Activated T-helper 17 cell treated with anti-CD3 and anti-CD28 coated beads, Interleukin-2, amount 50 U/mL, for 72 hours (primary cell): ENCODE data around the gene ADAMTS7. TPM values are rescaled to one million over a fixed set of nuclear protein-coding genes. Genes with fewer than 3 reads are reported as not detected.
A peak's percentile ranks its signal among the peaks of the same experiment; 100 is the strongest.
"Not testable (repeated sequence)": the region's sequence is repeated elsewhere in the genome, so short reads cannot be mapped to it uniquely, and the experiment has no call there.

ENCODE experiments used
- ATAC-seq: fragments of 150-1000 bp; cut with Tn5 transposase; replicated peaks from 2 replicates; pipeline ENCODE4 v1.10.0; 2021; ENCODE audit warnings: mild to moderate bottlenecking, moderate library complexity
- H3K27ac Mint-ChIP-seq: one replicate; pipeline ENCODE4 v1.8.0; 2022; ENCODE audit warnings: mixed read lengths
- H3K27me3 Mint-ChIP-seq: one replicate; pipeline ENCODE4 v1.8.0; 2022; ENCODE audit warnings: mixed read lengths
- H3K36me3 Mint-ChIP-seq: one replicate; pipeline ENCODE4 v1.8.0; 2022; ENCODE audit warnings: low read depth, mild to moderate bottlenecking, mixed read lengths
- H3K4me1 Mint-ChIP-seq: one replicate; pipeline ENCODE4 v1.8.0; 2022; ENCODE audit warnings: mixed read lengths
- H3K4me3 Mint-ChIP-seq: one replicate; pipeline ENCODE4 v1.8.0; 2022; ENCODE audit warnings: mild to moderate bottlenecking, mixed read lengths
- H3K9me3 Mint-ChIP-seq: one replicate; pipeline ENCODE4 v1.8.0; 2022; ENCODE audit warnings: mixed read lengths
- total RNA-seq, 2 donors: library from RNA; stranded (reverse); gene quantifications; one replicate each; pipeline ENCODE4 v1.2.3, GENCODE V29; 2022

The ADAMTS7 gene
- total RNA-seq = 1 to 10 TPM; 1.2 to 4.4 TPM

- no peaks in the 10 kb centered on the region for H3K9me3 Mint-ChIP-seq
- peaks cover 5% of the 10 kb centered on the region for H3K4me1 Mint-ChIP-seq
- peak within 1 kb of the TSS; percentile 18 for H3K27ac Mint-ChIP-seq
- ATAC-seq = peak; percentile 89
- H3K36me3 Mint-ChIP-seq = peaks cover 11% of the 10 kb centered on the region
- H3K27me3 Mint-ChIP-seq = peaks cover 31% of the 10 kb centered on the region
- peak within 1 kb of the TSS; percentile 68 for H3K4me3 Mint-ChIP-seq
Measured at GRCh38 chr15:78811124-78811824, at the start of gene ADAMTS7. ADAMTS7 (minus strand) TSS chr15:78811464; CDS start chr15:78811220, 244 bp downstream.

GRCh38 chr15:78859971-78860719 lies 48.9 kb upstream of the ADAMTS7 start:
- Mint-ChIP-seq H3K27me3 (no peaks in the 10 kb centered on the region), H3K9me3 (no peaks in the 10 kb centered on the region), H3K27ac (peak overlapping the region; percentile 96), H3K4me3 (peak overlapping the region; percentile 88), H3K4me1 (peaks cover 8% of the 10 kb centered on the region), H3K36me3 (peaks cover 9% of the 10 kb centered on the region)
- peak; percentile 90 for ATAC-seq

DNA sequence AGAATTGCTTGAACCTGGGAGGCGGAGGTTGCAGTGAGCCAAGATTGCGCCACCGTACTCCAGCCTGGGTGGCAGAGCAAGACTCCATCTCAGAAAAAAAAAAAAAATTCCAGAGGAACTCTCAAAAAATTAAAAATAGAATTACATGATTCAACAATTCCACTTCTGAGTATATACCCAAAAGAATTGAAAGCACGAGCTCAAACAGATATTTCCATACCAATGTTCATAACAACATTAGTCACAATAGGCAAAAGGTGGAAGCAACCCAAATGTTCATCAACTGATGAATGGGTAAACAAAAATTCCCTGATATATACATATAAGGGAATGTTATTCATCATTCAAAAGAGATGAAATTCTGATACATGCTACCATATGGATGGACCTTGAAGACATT lies 44.5 kb upstream of the ADAMTS7 start:
- ATAC-seq = no peak
- H3K27ac Mint-ChIP-seq = no peak overlapping the region
- H3K4me3 Mint-ChIP-seq = no peak overlapping the region
- H3K9me3 Mint-ChIP-seq = no peaks in the 10 kb centered on the region
- H3K4me1 Mint-ChIP-seq = peaks cover 12% of the 10 kb centered on the region
- peaks cover 9% of the 10 kb centered on the region for H3K36me3 Mint-ChIP-seq
- H3K27me3 Mint-ChIP-seq = peaks cover 4% of the 10 kb centered on the region

DNA sequence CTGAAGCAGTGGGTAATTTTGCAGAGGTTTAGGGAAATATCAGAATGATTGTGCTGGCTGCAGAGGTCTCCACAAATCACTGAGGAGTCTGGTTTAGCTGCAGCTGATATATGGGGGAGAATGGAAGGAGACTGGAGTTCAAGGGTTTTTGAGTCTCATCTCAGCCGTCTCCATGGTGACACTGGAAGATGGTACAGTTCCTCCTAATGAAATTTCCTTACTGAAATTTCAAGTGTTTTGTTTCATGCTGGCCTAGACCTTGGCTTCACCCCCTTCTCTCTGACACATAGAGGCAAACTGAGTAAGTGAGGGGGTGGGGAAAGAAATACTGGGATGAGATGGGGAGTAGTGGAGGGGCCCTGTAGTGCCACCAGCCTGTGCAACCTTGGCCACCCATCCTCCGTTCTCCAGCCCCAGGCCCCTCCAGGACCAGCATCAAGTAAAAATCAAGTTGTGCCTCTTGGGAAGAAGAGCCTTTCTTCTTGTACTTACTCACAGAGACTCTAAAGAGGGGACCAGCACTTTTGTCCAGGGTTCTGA lies 43.6 kb upstream of the ADAMTS7 start:
- peak; percentile 51 for ATAC-seq
- no peak overlapping the region for H3K27ac Mint-ChIP-seq

GRCh38 chr15:78853500-78853899 lies 42.2 kb upstream of the ADAMTS7 start:
- ATAC-seq = no peak
- peak overlapping the region; percentile 59 for H3K27ac Mint-ChIP-seq

More for the DNA sequence above, 43.6 kb upstream of the ADAMTS7 start:
- Mint-ChIP-seq H3K9me3 (no peaks in the 10 kb centered on the region), H3K4me3 (no peak overlapping the region), H3K27me3 (peaks cover 4% of the 10 kb centered on the region), H3K36me3 (peaks cover under 1% of the 10 kb centered on the region), H3K4me1 (peaks cover 5% of the 10 kb centered on the region)

GRCh38 chr15:78850941-78851755 lies 39.9 kb upstream of the ADAMTS7 start:
- no peaks in the 10 kb centered on the region for H3K36me3 Mint-ChIP-seq
- H3K4me3 Mint-ChIP-seq = no peak overlapping the region
- ATAC-seq = no peak
- peaks cover 4% of the 10 kb centered on the region for H3K27me3 Mint-ChIP-seq
- H3K4me1 Mint-ChIP-seq = peaks cover 4% of the 10 kb centered on the region
- H3K9me3 Mint-ChIP-seq = no peaks in the 10 kb centered on the region
- no peak overlapping the region for H3K27ac Mint-ChIP-seq

More at GRCh38 chr15:78853500-78853899, 42.2 kb upstream of the ADAMTS7 start:
- H3K4me3 Mint-ChIP-seq = no peak overlapping the region
- peaks cover 4% of the 10 kb centered on the region for H3K27me3 Mint-ChIP-seq
- H3K36me3 Mint-ChIP-seq = no peaks in the 10 kb centered on the region
- H3K4me1 Mint-ChIP-seq = peaks cover 4% of the 10 kb centered on the region
- no peaks in the 10 kb centered on the region for H3K9me3 Mint-ChIP-seq

- no peak for ATAC-seq
- Mint-ChIP-seq H3K36me3 (no peaks in the 10 kb centered on the region), H3K9me3 (no peaks in the 10 kb centered on the region), H3K27ac (no peak overlapping the region), H3K4me3 (no peak overlapping the region), H3K27me3 (peaks cover 4% of the 10 kb centered on the region), H3K4me1 (peaks cover 4% of the 10 kb centered on the region)
Measured at GRCh38 chr15:78850352-78850751, 39.1 kb upstream of the ADAMTS7 start.

GRCh38 chr15:78847387-78847906 lies 36.2 kb upstream of the ADAMTS7 start:
- H3K4me1 Mint-ChIP-seq, ATAC-seq, H3K9me3 Mint-ChIP-seq, H3K36me3 Mint-ChIP-seq, H3K27me3 Mint-ChIP-seq, H3K4me3 Mint-ChIP-seq, H3K27ac Mint-ChIP-seq: not testable (repeated sequence)

- not testable (repeated sequence) for H3K4me1 Mint-ChIP-seq, ATAC-seq, H3K4me3 Mint-ChIP-seq
Measured at GRCh38 chr15:78846906-78847305, 35.6 kb upstream of the ADAMTS7 start.

DNA sequence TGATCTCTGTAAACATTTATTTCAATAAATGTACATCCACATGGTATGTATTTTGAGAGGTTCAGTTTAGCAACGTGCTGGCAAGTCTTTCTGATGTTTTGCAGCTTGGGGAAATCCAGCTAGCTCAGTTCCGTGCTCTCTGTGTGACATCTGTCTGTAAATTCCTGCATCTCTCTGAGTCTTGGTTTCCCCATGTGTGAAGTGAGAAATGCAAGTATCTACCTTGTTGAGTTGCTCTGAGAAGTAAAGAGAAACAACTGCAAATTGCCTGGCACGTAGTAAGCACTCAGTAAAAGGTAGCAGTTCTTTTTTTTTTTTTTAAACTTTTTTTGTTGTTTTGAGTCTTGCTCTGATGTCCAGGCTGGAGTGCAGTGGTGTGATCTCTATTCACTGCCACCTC lies 31.3 kb upstream of the ADAMTS7 start:
- peaks cover 4% of the 10 kb centered on the region for H3K4me1 Mint-ChIP-seq
- ATAC-seq = peak; percentile 64
- H3K9me3 Mint-ChIP-seq = no peaks in the 10 kb centered on the region
- peaks cover 4% of the 10 kb centered on the region for H3K27me3 Mint-ChIP-seq
- H3K27ac Mint-ChIP-seq = no peak overlapping the region
- no peaks in the 10 kb centered on the region for H3K36me3 Mint-ChIP-seq
- H3K4me3 Mint-ChIP-seq = no peak overlapping the region

More at GRCh38 chr15:78846906-78847305, 35.6 kb upstream of the ADAMTS7 start:
- H3K9me3 Mint-ChIP-seq, H3K27ac Mint-ChIP-seq, H3K36me3 Mint-ChIP-seq, H3K27me3 Mint-ChIP-seq: not testable (repeated sequence)

GRCh38 chr15:78841891-78842290 lies 30.6 kb upstream of the ADAMTS7 start:
- Mint-ChIP-seq H3K36me3 (no peaks in the 10 kb centered on the region), H3K4me3 (no peak overlapping the region), H3K9me3 (no peaks in the 10 kb centered on the region), H3K27ac (no peak overlapping the region), H3K27me3 (peaks cover 4% of the 10 kb centered on the region), H3K4me1 (peaks cover 4% of the 10 kb centered on the region)
- peak; percentile 9 for ATAC-seq

DNA sequence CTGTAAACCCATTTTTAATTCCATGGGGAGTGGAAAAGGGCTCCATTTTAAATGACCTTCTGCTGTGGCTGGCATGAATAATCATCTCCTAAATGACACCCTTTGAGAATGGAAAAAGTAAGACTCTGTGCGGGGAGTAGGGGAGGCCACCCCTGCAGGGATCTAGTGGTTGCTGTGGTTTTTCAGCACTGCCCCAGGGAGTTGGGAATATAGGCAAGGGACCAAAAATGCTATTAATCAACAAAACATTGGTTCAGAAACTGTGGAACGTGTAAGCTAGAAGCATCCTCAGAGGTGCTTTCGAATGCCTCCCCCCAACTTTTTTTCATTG lies 30.1 kb upstream of the ADAMTS7 start:
- Mint-ChIP-seq H3K27ac (no peak overlapping the region), H3K36me3 (no peaks in the 10 kb centered on the region), H3K27me3 (peaks cover 4% of the 10 kb centered on the region), H3K4me1 (peaks cover 4% of the 10 kb centered on the region), H3K4me3 (no peak overlapping the region), H3K9me3 (no peaks in the 10 kb centered on the region)
- ATAC-seq = no peak

DNA sequence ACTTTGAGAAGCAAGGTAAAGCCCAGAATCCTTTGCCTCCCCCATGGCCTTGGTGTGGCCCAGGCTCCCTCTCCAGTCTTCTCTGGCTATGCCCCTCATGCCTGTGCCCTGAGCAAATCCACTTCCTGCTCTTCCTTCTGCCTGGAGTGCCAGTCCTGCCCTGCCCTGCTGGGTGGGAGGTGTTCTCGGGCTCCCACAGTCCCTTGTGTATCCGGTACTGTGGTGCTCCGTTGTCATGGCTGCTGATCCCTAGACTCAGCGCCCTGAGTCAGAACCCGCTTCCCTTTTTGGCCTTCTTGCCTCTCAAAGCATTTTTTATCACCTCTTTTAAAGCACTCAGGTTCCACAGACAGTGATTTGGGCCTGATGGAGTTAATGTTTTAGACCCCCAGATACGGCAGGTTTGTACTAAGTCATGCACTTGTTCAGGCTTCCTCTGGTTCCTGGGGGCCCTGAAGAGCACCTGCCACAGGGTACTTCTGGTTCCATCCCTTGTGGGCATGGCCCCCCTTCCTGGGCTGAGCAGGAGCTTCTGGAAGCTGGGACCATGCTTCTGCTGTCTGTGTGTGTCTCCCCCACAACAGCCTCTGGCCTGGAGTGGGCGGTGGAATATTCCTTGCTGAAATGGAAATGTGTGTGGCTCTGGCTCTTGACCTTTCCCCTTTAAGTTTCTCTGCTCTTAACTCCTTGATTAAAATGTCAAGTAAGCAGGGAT lies 29.6 kb upstream of the ADAMTS7 start:
- no peaks in the 10 kb centered on the region for H3K9me3 Mint-ChIP-seq
- H3K36me3 Mint-ChIP-seq = no peaks in the 10 kb centered on the region
- peaks cover 4% of the 10 kb centered on the region for H3K4me1 Mint-ChIP-seq
- peaks cover 7% of the 10 kb centered on the region for H3K27me3 Mint-ChIP-seq
- no peak overlapping the region for H3K27ac Mint-ChIP-seq
- no peak overlapping the region for H3K4me3 Mint-ChIP-seq
- ATAC-seq = no peak

GRCh38 chr15:78839151-78839550 lies 27.9 kb upstream of the ADAMTS7 start:
- not testable (repeated sequence) for H3K36me3 Mint-ChIP-seq, H3K4me1 Mint-ChIP-seq, H3K27ac Mint-ChIP-seq, H3K27me3 Mint-ChIP-seq, H3K4me3 Mint-ChIP-seq, H3K9me3 Mint-ChIP-seq, ATAC-seq
